ENCODE results near the gene ADAMTSL2. TPM values are rescaled to one million over a fixed set of nuclear protein-coding genes. Genes with fewer than 3 reads are reported as not detected.

ADAMTSL2 gene
- total RNA-seq, 3 donors from 2014 or later (not counting 1 experiment from before 2014, with no cell fraction given) = not detected

- H3K4me3 Mint-ChIP-seq = peak overlapping the region; percentile 21
These were observed 23.1 kb downstream of the ADAMTSL2 start for GRCh38 chr9:133557581-133557980.

DNA sequence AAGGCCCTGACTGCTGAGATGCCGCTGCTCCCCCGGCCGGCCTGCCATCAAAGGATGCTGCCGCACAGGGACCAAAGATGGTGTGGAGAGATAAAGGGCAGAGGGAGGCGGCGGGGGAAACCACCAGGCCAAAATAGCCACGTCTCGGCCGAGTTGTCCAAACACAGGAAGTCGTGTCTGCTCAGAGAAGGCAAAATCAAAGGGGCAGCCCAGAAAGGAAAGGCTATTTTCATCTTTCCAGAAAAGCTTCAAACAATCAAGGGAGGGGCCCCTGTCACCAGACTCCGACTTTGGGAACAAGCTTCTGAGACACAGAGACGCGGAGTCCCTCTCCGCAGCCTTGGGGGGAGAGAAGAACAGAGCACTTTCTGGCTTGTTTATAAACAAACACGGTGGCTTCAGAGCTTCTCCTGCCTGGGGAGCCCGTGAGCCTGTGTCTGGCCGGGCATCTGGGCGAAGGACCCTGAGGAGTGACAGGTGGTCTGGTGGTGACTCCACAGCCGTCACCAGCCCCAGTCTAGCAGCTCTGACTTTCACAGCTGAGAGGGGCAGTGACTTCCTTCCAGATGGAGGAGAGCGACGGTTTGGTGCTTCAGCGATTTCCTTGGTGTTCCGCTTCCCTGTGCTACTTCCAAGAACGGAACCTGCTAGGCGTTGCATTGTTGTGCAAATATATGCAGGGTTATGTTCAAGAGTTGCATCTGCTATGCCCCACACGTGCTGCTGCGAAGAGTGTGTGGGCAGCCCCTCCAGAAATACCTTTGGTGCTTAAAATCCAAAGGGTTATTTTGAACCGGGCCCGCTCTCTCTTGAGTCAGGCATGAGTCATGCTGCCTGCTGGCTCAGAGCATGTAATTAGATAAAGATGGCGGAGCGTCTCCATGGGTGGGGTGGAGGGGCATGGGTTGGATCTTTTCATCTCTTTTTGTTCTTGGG is 24.0 kb downstream of the ADAMTSL2 start:
- peak; percentile 53 to 83 (median 74) for ATAC-seq
- peak; percentile 22 to 41 for DNase-seq
- Mint-ChIP-seq H3K9me3 (no peaks in the 10 kb centered on the region), H3K36me3 (no peaks in the 10 kb centered on the region), H3K4me1 (peaks cover 16 to 22% of the 10 kb centered on the region in 2 donors), H3K27ac (peak overlapping the region; percentile 67 to 82), H3K4me3 (peak overlapping the region; percentile 65), H3K27me3 (ENCODE audit: low read depth in 2 of 2) (peaks cover 0 to 16% of the 10 kb centered on the region in 2 donors)
- Histone ChIP-seq H3K4me3 (ENCODE audit: low read length) (no peak overlapping the region), H3K4me1 (ENCODE audit: control insufficient read depth, insufficient read depth, low read length) (peaks cover 41% of the 10 kb centered on the region), H3K27ac (ENCODE audit: low read length) (peak overlapping the region; percentile 31), H3K36me3 (ENCODE audit: control insufficient read depth, insufficient read depth, low read length) (no peaks in the 10 kb centered on the region), H3K9me3 (ENCODE audit: control insufficient read depth, insufficient read depth, low read length) (no peaks in the 10 kb centered on the region), H3K27me3 (ENCODE audit: control insufficient read depth, insufficient read depth, low read length) (peaks cover 25% of the 10 kb centered on the region)
- no peak for TF ChIP-seq CTCF (IDR thresholded peaks at IDR 0.05)
- intact Hi-C loops (cut with micrococcal nuclease) = no loop called here
- WGBS (ENCODE audit: insufficient coverage) = 5% methylated on average over 31 of the region's 31 CpGs

More at GRCh38 chr9:133557581-133557980, 23.1 kb downstream of the ADAMTSL2 start:
- intact Hi-C loops (cut with micrococcal nuclease) = no loop called here
- ATAC-seq = no peak
- H3K27me3 Mint-ChIP-seq (ENCODE audit: low read depth in 2 of 2) = peaks cover 0 to 16% of the 10 kb centered on the region in 2 donors
- peak overlapping the region in 1 of 2 donors; percentile 82 for H3K27ac Mint-ChIP-seq
- Histone ChIP-seq H3K27ac (ENCODE audit: low read length) (no peak overlapping the region), H3K27me3 (ENCODE audit: control insufficient read depth, insufficient read depth, low read length) (peaks cover 25% of the 10 kb centered on the region), H3K9me3 (ENCODE audit: control insufficient read depth, insufficient read depth, low read length) (no peaks in the 10 kb centered on the region), H3K4me1 (ENCODE audit: control insufficient read depth, insufficient read depth, low read length) (peaks cover 35% of the 10 kb centered on the region), H3K4me3 (ENCODE audit: low read length) (no peak overlapping the region), H3K36me3 (ENCODE audit: control insufficient read depth, insufficient read depth, low read length) (no peaks in the 10 kb centered on the region)
- WGBS (ENCODE audit: insufficient coverage) = 94% methylated on average over 9 of the region's 9 CpGs
- no peaks in the 10 kb centered on the region for H3K36me3 Mint-ChIP-seq
- no peak for TF ChIP-seq CTCF (IDR thresholded peaks at IDR 0.05)
- DNase-seq = no peak
- peaks cover 16 to 20% of the 10 kb centered on the region in 2 donors for H3K4me1 Mint-ChIP-seq
- no peaks in the 10 kb centered on the region for H3K9me3 Mint-ChIP-seq

GRCh38 chr9:133560311-133560710 is 25.8 kb downstream of the ADAMTSL2 start:
- Histone ChIP-seq H3K36me3 (ENCODE audit: control insufficient read depth, insufficient read depth, low read length) (no peaks in the 10 kb centered on the region), H3K27ac (ENCODE audit: low read length) (no peak overlapping the region), H3K4me1 (ENCODE audit: control insufficient read depth, insufficient read depth, low read length) (peaks cover 42% of the 10 kb centered on the region), H3K27me3 (ENCODE audit: control insufficient read depth, insufficient read depth, low read length) (peaks cover 25% of the 10 kb centered on the region), H3K9me3 (ENCODE audit: control insufficient read depth, insufficient read depth, low read length) (no peaks in the 10 kb centered on the region), H3K4me3 (ENCODE audit: low read length) (no peak overlapping the region)
- H3K27me3 Mint-ChIP-seq (ENCODE audit: low read depth in 2 of 2) = peaks cover 0 to 16% of the 10 kb centered on the region in 2 donors
- DNase-seq (no peak), ATAC-seq (no peak)
- H3K4me1 Mint-ChIP-seq = peaks cover 16 to 26% of the 10 kb centered on the region in 2 donors
- no peak overlapping the region for H3K27ac Mint-ChIP-seq
- intact Hi-C loops (cut with micrococcal nuclease) = no loop called here
- no peak overlapping the region for H3K4me3 Mint-ChIP-seq
- H3K9me3 Mint-ChIP-seq = no peaks in the 10 kb centered on the region
- H3K36me3 Mint-ChIP-seq = no peaks in the 10 kb centered on the region
- 92% methylated on average over 15 of the region's 15 CpGs for WGBS (ENCODE audit: insufficient coverage)
- TF ChIP-seq CTCF (IDR thresholded peaks at IDR 0.05) = no peak

Data from natural killer cell (primary cell).